Stimulated activated CD8-positive, alpha-beta memory T cell treated with anti-CD3 and anti-CD28 coated beads, Interleukin-12 subunit alpha, Interleukin-12 subunit beta, amount 100 ng/mL, for 24 hours (primary cell): ENCODE results near the gene PLPP3.

Source experiments
- DNase-seq: peaks from one replicate; pipeline ENCODE4 v3.0.0-alpha.2; 2020; ENCODE audit errors: extremely low read depth

Gene PLPP3

DNA sequence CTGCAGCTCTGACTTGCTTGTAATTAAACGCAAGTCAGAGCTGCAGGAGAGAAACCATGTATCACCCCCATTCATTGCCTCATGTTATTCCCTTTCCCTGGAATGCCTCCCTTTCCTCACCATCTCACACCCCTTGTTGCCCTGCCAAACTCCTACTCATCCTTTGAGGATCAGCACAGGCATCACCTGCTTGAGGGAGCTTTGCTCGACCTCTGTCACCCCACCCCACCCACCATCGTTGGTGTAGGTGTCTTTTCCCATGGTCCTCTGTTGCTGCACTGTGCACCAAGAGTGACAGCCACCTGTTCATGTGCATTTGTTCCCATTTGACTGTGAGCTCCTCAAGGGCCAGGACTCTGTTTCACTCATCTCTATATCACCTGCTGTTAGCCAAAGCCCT, 117.2 kb downstream of the PLPP3 start:
- DNase-seq: no peak

DNA sequence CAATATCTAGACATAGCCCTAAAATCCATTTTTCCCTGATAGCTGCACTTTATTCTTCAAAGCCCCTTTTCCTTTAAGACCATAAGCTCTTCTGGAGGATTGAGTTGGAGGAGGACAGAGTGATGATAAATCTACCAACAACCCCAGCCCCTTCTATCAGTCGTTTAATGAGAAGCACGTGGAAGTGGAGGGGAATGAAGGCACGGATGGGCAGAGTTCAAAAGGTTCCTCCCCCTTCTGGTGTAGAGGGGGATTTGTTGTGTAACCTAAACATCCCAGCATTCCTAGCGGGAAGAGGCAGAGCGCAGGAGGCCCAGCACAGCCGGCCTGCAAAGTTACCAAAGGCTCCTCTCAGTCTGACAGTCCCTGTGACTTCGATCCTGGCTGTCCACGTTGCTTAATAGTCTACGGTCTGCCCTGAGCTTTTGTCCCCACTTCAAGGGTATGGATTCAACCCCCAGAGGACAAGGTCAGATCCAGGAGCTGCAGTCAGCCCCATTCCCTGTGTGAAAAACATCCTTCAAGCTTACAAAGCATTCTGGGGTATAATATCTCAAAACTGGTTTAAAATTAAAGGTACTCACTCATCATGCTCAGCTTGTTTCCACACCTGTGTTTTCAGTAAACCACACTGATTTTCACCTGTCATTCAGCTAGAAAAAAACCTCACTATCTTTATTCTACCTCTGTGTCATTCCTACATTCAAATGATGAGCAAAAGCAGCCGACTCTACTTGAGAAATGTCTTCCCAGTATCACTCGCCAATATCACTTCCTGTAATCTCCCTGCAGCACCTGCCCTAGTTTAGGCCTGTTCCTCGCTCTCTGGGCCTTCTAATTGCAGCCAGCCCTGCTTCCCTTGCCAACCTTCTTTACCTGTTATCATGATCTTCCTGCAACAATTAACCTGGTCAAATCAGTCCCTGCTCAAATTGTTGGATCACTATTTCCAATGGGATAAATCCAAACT, 117.9 kb downstream of the PLPP3 start:
- DNase-seq: no peak

GRCh38 chr1:56459260-56459659, 120.1 kb downstream of the PLPP3 start:
- DNase-seq: no peak

- DNase-seq: no peak
These were observed 121.5 kb downstream of the PLPP3 start for GRCh38 chr1:56457756-56458375.

DNA sequence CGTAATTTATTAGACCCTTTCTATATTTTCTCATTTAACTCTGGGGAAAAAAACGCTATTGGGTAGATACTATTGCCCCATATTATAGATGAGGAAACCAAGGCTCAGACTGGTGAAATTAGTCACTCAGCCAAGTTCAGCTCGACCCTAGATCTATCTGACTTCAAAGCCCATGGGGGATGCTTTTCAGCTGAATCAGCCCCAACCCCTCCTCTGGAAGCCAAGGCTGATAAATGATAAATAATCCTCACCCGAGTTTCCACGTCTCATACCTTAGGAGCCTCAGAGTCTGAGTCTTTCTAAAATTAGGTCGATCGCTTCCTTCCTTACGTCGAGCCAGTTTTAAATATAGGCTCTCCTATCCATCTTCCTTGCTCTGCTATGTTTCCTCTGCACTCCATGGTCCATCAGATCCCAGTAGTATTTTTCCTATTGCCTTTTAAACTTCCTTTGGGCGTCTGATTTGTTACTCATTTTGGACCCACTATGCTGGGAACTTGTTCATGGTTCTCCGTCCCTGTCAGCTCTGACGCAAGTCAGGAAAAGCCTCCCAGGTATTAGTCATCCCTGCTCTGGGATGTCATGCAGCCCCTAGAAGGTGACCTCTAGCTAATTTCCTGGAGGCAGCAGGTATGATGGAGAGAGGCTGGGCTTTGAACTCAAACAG, 122.8 kb downstream of the PLPP3 start:
- no peak for DNase-seq

DNA sequence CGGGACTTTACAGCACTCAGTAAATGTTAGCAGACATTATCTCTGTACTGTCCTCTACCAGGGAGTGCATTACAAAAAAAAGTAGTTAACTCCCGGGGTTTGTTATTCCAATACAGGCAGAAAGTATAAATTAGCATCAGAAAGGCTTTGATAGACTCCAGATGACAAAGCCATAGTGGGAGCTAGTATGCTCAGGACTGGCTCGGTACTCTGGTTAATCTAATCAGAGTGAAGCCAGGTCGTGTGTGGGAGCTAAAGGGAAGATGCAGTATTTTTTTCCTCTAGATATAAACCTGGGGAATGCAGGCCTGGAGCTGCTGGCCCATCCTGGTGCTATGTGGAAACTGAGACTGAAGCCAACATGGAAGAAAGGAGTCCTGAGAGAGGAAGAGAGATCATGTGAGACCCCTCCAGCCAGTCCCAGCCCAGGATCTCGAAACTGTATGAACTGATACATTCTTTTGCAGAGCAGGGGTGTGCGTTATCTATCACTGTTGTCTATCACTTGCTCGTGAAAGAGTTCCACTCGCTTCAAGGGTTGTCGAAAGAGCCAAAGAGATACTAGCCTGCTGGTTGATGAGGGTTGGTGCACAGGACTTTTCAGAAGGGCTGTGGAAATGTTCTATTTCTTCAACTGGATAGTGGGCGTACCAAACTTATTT, 125.8 kb downstream of the PLPP3 start:
- no peak for DNase-seq

GRCh38 chr1:56453016-56453415, 126.3 kb downstream of the PLPP3 start:
- DNase-seq: no peak

DNA sequence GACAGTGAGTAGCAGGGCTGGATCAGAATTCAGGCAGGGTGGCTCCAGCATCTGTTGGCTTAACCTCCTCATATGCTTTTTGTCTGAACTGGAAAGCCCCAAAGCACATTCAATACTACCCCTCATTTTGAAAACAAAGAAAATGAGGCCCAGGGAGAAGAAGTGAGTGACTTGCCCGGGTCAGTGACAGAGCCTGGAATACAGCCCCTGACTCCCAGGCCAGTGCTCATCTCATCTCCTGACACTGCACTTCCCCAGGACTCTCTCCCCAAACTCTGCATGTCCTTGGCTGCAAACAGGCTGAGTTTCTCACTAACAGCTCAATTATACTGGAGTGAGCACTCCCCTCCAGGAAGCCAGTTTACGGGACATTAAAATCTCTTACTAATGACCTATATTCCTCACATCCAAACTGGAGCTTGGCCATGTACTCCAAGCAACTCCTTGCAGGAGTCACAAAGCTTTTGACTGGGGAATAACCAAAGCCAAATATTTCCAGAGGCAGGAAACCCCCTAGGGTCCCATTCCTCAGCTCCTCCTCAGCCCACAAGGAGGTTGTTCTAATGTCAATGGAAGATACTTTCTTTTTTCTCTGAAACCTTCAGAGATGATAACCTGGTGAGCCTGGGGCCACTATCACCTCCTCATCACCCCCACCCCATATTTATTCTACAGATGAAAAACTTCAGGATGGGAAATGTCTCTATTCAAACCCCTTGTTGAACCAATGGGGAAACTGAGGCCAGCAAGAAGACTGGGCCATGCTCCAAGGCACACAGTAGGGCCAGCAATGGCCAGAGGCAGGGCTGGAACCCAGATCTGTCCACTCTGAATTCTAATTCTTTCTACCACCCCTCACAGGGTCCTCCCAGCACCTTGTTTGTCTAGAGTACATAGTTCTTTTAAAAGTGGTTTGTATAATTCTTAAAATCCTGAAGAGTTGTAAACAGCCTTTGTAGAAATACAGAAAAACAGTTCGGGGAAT, 127.0 kb downstream of the PLPP3 start:
- no peak for DNase-seq

DNA sequence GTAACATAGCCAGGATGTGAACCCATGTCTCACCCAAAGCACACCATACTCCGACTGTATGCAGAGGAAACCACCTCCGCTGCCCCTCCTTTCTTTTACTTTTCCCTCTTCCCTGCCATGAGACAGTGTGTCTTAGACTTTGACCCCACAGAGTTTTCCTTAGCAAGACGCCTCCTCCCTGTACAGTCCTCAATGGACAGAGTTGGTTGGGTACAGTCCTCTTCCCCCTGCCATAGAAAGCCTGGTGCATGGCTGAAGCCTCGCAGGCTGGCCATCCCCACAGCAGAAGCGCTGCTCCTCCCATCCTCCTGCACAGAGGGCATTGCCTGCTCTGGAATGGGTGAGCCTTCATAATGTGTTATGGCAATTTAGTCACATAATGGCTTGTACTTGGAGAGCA, 127.9 kb downstream of the PLPP3 start:
- DNase-seq: no peak

DNA sequence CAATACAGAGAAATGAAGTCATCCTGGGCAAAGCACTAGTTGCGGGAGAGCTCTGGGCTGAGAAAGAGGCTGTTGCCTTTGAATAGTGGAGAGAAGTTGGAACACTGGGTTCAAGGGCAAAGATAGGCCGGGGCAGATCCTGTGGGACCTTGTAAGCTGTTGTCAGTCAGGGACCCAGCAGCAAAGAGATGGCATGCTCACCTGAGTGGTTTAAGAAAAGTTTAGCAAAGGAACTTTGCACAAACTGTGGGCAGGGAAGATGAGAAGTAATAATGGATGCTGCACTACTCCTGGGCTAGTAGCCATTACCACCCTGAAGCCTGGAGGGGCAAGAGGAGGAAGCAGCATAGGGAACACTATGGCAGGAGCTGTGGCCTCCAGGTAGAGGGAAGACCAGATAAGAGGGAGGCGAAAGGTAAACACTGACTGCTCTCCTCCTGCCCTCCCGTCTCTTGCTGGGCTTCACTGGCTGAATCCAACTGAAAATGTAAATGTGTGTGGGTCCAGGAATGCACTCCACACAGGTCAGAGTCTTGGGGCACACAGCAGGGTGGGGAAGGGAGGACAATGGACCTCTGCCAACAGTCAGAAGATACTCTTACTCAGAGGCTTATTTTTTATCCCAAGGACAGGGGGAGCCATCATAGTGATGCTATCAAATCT, 129.2 kb downstream of the PLPP3 start:
- DNase-seq: no peak

DNA sequence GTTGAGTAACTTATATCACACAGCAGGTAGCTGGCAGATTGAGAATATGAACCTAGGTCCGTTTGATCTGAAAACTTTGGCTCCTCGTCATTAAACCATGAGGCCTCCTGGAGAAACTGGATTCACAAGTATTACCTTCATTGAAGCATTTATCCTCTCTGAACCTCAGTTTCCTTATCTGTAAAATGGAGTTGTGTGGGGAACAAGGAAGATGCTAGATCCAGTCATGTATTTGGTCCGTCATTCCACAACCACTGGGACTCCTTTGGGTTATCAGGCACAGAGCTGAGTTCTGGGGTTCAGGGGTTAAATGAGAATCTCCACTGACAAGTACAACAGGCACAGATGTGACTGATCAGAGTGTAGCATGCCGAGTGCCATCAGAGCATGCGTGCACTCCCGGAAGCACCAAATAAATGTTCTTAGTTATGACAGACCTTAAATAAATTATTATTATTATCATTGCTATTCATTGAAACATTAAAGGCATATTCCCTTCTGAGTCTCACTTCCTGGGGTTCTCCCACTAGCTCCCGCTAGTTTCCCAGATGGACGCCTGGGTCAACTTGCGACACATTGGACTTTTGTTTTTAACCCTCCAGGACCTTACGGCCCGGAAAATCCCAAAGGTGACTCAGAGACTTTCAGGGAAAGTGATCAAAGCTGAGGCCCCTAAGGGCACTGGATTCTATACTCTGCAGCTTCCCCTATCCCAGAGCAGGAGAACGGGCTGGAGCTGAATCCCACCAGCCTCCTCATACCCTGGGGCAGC, 130.6 kb downstream of the PLPP3 start:
- no peak for DNase-seq

- DNase-seq: no peak
These were observed 131.5 kb downstream of the PLPP3 start for GRCh38 chr1:56447823-56448222.

GRCh38 chr1:56446531-56447098, 132.7 kb downstream of the PLPP3 start:
- DNase-seq: no peak

- no peak for DNase-seq
These were observed 134.3 kb downstream of the PLPP3 start for GRCh38 chr1:56444960-56445646.
